OCI-LY1 (cell line): ENCODE results near the gene CYTL1.

Source experiments
- CTCF ChIP-seq: fragments of 200-600 bp; sonication (generic), shearing (Covaris generic); IDR thresholded peaks from 2 replicates; pipeline ENCODE4 v1.5.1; 2017; ENCODE audit warnings: mild to moderate bottlenecking, antibody characterized with exemption, low read length, moderate library complexity, mixed read lengths
- EZH2 ChIP-seq: fragments of 200-600 bp; sonication (generic), shearing (Covaris generic); IDR thresholded peaks from 2 replicates; pipeline ENCODE4 v1.8.0; 2017; ENCODE audit warnings: borderline replicate concordance, mixed run types, mild to moderate bottlenecking, antibody characterized with exemption, low read length, moderate library complexity, mixed read lengths

- no peak for TF ChIP-seq CTCF
- TF ChIP-seq EZH2 = no peak
These were observed 1.2 kb downstream of the CYTL1 start for GRCh38 chr4:5018096-5018495.
